Activated CD4-positive, alpha-beta T cell treated with anti-CD3 and anti-CD28 coated beads, Interleukin-2, amount 50 U/mL, for 24 hours (primary cell): ENCODE data around the gene TTLL10.
A peak's percentile ranks its signal among the peaks of the same experiment; 100 is the strongest.
"Not testable (repeated sequence)": the region's sequence is repeated elsewhere in the genome, so short reads cannot be mapped to it uniquely, and the experiment has no call there.

Source experiments
- DNase-seq, 2 donors: peaks; one replicate each; pipeline ENCODE4 v3.0.0-alpha.2; 2020; ENCODE audit warnings: low read depth in 1 of 2, low spot score in 1 of 2

The TTLL10 gene

DNA sequence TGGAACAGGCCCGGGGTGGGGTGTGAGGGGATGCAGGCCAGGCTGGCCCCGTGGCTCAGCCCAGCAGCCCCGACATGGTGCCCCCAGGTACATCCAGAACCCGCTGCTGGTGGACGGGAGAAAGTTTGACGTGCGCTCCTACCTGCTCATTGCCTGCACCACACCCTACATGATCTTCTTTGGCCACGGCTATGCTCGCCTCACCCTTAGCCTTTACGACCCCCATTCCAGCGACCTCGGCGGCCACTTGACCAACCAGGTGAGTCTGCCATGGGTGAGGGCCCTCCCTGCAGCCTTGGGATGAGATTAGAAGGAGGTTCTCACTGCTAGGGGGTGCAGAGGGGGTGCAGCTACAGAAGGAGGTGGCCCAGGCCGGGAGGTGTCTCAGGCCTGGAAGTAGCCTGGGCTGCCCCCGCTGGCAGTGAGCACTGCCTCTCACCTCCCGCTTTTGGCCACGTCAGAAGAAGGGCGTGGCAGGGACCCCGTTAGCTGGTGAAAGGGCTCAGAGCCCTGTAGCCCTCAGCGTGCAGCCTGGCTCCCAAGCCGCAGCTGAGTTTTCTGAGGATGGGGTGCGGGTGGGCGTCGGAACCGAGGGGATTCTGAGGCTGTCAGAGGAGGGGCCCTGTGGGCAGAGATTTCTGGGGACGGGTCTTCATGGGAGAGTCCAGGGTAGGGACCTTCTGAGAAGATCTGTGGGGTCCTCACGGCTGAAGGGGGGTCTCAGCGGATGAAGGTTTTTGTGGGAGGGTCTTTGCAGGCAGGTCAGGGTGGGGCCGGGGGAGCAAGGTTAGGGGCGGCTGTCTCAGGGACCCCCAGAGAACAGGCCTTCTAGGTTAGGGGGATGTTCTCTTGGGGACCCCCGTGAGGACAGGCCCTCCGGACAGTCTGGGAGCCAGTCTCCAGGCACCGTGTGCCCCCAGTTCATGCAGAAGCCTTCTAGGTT is 10.4 kb downstream of the TTLL10 start:
- no peak for DNase-seq

DNA sequence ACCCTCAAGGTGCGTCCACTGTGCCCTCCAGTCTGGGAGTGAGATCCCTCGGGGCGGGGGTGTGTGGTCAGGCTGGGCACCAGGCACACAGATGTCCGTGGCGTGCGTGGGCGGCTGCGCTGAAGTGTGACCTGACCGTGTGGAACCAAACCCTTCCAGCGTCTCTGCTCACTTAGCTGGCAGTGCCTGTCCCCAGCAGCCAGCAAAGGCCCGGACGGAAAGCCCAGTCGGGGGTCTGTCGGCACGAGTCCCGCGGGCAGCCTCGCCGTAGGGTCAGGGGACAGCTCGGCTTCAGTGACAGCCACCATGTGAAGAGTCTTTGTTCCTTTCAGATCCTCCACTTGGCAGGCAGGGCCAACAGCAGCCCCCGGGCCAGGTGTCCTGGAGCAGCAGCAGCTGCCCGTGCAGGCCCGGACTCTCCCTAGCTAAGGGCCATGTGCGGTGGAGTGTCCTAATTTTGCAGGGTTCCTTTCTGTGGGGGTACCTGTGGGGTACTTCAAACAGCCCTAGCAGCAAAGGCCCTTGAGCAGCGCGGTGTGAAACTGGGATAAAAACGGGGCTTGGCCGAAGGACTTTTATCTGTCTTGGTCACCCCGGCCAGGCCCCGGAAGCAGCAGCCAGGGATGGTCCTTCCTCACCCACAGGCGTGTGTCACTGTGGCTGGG is 11.6 kb downstream of the TTLL10 start:
- DNase-seq = no peak

DNA sequence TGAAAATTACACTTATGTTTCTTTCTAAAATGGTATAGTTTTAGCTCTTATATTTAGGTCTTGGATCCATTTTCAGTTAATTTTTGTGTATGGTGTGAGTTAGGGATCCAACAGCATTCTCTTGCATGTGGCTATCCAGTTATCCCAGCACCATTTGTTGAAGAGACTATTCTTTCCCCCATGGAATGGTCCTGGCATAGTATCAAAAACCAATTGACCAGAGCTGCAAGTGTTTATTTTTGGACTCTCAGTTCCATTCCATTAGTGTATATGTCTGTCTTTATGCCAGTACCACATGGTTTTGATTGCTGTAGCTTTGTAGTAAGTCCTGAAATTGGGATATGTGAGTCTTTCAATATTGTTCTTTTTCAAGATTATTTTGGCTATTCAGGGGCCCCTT is 14.3 kb downstream of the TTLL10 start:
- DNase-seq = no peak

DNA sequence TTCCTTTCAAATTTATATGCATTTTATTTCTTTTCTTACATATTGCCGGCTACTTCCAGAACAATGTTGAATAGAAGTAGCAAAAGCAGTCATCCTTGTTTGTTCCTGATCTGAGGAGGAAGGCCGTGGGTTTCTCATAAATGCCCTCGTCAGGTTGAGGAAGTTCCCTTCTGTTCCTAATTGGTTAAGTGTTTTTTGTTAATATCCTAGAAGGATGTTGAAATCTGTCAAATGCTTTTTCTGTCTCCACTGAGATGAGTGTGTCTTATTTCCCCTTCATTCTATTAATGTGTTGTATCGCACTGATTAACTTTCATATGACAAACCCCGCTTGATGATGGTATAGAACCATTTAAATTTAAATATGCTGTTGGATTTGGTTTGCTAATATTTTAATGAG is 15.4 kb downstream of the TTLL10 start:
- DNase-seq = no peak

DNA sequence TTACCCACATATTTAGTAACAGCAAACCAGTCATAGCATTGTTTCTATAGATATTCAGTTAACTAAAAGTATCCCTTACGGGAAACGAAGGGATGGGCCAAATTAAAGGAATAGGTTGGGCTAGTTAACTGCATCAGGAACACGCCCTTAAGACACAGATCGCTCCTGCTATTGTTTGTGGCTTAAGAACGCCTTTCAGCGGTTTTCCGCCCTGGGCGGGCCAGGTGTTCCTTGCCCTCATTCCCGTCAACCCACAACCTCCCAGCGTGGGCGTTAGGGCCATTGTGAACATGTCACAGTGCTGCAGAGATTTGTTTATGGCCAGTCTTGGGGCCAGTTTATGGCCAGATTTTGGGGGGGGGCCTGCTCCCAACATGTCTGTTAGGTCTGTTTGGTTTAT is 18.1 kb downstream of the TTLL10 start:
- DNase-seq = no peak

DNA sequence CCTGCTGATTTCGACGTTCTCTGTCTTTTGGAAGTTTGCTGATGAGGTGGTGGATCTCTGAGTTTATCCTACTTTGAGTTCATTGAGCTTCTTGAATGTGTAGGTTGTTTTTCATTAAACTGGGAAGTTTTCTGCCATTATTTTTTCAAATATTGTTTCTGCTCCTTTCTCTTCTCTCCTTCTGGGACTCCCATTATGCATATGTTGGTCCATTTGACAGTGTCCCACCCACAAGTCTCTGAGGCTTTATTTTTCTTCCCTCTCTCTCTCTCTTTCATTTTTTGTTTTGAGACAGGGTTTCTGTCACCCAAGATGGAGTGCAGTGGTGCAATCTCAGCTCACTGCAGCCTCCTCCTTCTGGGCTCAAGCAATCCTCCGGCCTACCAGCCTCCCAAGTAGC is 21.0 kb downstream of the TTLL10 start:
- DNase-seq = no peak

DNA sequence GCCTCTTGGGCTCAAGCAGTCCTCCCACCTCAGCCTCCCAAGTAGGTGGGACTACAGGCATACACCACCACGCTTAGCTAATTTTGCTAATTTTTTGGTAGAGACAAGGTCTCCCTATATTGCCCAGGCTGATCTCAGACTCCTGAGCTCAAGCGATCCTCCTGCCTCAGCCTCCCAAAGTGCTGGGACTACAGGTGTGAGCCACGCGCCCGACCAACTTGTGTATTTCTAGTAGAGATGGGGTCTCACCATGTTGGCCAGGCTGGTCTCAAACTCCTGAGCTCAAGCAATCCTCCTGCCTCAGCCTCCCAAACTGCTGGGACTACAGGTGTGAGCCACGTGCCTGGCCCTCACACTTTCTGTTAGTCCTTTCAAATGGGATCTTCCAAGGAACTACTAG is 22.0 kb downstream of the TTLL10 start:
- not testable (repeated sequence) for DNase-seq

DNA sequence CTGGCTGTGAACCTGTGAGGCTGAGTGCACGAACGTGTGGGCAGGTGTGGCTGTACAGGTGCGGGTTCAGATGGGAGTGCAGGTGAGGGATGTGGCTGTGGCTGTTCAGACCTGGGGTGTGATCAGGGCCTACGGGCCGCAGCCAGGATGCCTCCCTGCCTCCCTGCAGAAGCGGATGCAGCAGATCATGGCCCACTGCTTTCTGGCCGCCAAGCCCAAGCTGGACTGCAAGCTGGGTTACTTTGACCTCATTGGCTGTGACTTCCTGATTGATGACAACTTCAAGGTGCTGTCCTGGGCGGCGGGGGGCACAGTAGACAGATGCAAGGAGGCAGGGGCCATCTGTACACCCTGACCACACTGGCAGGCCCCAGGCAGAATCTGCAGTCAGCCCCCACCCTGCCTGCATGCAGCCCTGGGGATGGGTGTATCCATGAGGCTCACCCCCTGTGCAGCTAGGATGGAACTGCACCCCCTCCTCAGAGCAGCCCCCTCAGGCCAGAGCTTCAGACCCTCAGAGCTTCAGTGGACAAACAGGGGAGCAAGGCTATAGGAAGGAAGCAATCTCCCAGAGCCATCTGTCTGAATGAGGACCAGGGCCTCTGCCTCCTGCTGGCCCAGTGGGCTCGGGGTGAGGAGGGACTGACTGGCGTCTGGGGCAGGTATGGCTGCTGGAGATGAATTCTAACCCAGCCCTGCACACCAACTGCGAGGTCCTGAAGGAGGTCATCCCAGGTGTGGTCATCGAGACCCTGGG is 22.9 kb downstream of the TTLL10 start:
- DNase-seq = no peak

DNA sequence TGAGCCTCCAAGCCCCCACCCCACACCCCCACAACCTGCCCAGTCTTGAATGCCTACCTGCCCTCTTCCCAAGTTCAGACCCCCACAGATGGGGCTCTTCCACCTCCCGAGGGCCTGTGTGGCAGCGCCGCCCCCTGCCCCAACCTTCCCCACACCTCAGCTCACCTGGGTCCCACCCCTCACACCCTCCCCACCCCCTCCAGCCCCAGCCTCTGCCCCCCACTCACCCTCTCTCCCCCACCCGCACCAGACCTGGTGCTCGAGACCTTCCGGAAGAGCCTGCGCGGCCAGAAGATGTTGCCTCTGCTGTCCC is 23.5 kb downstream of the TTLL10 start:
- DNase-seq = no peak

DNA sequence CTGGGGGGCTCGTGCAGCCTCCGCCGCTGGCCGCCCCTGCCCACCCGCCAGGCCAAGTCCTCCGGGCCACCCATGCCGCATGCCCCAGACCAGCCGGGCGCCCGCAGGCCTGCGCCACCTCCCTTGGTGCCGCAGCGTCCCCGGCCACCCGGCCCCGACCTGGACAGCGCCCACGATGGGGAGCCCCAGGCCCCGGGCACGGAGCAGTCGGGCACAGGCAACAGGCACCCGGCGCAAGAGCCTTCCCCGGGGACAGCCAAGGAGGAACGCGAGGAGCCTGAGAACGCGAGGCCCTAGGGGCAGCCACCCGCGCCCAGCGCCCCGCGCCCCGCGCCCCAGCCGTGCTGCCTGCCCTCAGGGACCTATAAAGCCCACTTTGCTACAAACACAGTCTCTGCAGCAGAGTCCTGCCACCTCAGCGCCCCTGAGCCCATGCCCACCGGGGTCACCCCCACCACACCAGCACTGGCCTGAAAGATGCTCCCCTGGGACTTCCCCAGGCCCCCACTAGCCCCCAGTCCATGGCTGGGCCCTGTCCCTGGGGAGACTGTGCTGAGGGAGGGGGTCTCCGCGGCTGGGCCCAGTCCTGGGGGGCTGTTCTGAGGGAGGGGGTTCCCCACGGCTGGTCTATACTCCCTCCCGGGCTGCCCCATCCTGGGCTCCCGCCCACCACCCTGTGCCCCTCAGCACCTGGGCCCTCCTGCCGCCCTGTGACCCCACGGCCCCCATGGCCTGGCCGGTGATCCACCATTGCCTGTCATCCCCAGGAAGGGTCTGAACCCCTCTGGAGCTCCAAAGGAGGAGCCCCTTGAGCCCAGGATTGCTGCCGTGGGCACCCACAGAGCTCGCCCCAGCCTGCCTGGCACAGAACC is 24.1 kb downstream of the TTLL10 start:
- DNase-seq = no peak

DNA sequence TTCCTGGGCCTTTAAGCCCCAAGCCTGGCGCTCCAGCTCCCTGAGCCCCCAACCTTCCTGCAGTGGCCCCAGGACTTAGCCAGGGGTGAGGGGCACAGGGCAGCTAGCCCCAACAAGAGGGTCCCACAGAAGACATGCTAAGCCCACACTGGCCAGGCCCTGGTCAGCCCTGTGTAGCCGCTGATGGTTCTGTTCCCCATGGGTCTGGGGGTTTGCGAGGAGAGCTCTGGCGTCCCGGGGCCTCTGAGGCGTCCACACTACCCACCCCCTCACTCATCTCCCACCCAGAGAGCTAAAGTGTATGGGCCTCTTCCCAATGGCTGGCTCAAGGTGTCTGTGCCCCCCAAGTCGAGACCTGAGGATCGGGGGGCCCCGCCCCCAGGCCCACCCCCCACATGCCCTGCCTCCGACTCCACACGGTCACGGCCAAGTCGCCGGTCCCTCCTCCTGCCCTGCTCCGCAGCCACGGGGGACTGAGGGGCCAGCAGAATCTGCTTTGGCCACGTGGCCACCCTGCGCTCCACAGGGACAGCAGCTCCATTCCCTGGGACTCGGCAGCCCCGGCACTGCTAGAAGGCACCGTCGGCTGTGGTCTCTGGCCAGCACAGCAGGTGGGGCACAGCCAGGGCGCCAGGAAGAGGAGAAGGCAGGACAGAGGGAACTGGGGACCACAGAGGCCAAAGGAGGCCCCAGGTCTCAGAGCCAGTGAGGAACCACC is 24.9 kb downstream of the TTLL10 start:
- DNase-seq = no peak

DNA sequence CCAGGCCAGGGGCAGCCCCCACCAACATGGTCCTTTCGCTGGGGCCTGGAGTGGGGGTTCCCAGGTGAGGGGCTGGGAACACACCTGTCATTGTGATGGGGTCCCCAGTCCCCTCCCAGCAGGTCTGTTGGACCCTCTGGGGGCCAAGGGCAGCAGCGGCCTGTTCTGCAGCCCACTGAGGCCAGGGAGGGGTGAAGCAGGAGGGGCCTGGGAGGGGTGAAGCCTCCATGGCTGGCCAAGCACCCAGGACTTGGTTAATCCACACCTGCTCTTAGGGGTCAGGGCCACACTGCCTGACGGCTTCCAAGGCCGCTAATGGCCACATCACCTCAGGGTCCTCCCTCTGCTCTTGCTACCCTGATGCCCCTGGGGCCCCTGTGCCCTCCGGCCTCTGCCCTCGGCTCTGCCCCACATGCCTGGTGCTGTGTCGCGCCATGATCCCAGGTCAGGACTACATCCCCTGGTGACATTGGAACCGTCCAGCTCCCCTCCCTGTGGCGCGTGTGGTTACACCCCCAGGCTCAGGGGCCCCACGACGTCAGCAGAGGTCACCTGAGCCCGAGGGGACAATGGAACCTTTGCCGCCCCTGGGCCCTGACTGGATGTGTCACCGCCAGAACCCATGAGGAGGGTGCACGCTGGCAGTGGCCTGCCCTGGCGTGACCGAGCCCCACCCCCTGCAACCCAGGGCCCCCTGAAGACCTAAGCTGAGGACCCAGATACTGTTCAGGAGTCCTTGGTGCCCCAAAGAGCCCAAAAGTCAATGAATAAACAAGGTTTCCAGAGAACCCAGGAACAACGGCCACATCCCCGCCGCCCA is 25.7 kb downstream of the TTLL10 start:
- DNase-seq = no peak

DNA sequence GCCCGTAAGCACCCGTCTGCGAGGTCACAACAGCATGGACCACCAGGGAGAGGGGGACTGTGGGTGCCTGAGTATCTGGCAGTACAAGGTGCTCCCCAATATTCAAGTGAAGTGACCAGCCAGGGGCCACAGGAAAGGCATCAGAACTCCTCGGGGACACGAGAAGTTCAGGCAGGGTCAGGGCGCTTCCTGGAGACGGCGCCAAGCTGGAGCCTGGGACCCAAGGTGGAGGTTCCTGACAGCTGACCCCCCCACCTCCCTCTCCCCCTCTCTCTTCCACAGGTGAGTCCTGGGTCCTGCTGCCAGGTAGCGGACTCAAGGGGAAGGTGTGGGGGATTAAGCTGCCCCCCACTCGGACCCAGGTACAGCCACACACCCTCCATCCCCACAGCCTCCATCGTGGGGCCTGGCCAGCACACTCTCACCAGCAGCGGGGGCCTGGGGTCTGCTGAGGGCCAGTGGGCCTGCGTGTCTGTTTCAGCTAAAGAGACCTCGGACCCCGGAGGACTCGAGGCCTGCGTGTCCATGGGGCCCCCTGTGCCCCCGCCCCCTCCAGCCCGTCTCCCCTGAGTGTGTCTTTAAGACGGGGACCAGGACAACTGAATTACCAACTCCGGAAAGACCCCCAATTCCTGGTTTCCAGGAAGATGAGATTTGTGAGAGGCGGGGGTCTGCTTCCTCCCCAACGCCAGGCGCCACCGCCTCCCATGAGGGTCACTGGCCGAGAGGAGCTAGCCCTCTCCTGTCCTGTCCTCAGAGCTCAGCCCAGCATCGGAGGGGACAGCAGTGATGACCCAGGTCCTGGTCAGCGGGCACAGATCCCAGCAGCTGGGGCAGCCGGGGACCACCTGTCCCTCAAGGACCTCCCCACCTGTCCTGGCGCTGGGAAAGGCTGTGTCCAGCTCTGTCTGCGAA is 26.5 kb downstream of the TTLL10 start:
- DNase-seq = no peak

DNA sequence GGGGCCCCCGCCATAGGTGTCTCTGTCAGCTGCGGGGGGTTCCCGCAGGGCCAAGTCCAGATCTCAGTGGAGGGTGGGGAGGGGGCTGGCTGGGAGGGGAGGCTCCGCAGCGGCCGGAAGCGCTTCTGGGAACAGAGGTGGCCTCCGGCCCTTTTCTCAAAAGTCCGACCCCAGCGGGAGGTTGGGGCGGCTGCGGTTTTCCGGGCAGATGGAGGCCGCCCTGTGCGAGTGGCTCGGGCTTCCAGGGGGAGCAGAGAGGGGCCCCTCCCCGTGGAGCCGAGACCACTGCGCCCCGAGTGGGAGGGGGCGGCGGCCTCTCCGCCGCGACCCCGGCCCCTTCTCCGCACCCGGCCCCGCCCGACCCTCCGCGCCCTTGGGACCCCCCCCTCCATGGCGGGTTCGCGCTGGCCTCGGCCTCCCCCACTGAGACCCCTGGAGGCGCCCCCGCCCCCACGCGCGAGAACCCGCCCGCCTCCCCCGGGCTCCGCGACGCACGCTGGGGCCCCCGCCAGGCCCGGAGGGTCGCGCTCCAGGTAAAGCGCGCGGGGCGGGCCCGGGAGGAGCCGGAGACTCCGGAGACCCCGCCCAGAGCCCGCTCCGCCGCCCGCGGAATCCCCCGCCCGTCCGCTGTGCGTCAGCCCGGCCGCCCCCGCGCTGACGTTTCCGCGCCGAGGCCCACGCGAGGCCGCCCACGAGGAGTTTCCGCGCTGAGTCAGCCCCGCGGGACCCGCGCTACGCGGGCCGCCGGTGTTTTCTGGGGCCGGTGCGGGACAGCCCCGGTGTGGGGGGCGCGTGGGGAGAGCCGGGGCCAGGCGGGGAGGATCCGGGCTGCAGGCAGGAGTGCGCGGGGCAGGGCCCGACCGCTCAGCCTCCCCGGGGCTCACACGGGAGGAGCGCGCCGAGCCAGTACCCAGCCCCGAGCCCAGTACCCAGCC is 27.5 kb downstream of the TTLL10 start:
- peak; percentile 83 to 92 for DNase-seq

DNA sequence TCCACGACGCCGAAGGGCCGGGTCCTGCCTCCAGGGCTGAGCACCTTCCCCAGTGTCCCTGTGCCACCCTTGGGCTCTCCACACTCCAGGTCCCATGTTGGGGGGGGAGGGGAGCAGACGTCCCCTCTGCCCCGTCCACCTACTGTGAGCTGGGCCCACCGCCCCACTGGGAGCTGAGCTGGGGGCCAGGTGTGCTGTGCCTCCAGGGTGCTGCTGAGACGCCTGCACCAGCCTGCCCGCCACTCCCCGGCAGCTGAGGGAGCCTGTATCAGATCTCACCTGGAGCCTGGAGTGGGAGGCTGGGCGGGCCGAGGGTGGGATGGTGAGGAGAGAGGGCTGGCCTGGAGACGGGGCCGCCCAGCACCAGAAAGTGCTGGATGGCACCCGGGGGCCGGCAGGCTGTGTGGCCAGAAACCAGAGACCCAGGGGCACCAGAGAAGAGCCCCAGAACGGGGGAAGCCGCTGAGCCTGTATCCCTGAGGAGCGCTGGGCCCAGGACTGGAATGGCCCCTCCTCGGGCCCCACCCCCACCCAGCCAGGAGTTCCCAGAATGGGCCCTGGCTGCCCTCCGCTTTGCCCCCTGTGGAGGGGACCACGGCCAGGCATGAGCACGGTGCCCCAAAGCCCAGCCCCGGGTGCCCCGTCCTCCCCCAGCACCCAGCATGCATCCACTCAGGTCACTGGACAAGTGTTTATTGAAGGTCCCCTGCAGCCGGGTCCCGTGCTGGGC is 29.3 kb downstream of the TTLL10 start:
- no peak for DNase-seq

DNA sequence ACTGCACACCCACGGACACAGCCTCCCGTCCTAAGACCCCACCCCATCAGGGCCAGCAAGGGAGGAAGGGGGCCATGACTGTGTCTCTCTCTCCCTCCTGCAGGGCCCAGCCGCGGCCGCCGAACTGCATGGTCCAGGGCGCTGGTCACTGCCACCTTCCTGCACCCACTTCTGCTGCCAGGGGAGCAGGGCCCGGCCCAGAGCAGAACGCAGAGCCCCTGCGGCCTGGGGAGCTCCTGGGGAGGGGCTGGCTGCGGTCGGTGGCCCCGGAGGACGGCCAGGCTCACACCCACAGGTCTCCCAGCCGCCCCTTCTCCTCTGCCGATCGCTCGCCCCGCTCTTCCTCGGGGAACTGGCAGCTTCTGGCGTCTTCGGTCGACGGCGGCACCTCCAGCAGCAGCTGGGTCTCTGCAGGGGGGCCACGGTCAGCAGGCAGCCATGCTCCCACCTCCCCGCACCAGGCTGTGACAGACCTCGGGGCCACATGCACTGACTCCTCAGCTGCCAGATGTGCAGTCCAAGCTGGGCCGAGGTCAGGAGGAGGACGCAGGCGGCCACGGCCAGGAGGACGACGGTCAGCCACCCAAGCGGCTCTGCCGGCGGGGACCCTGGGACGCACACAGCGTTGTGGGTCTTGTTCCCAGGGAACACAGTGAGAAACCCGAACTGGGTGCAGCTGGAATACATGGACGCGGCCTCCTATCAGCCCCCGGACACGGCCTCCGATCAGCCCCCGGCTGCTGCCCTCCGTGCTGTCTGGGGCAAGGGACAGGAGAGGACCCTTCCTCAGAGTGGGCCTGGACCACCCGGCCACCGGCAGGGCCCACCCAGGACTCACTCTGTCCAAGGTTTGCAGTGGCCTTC is 30.1 kb downstream of the TTLL10 start:
- no peak for DNase-seq
